ENCODE results near the gene API5.

The API5 gene

GRCh38 chr11:43366677-43367076 is 54.9 kb downstream of the API5 start:
- Histone ChIP-seq H3K9me3 (ENCODE audit: low read length) (no peaks in the 10 kb centered on the region), H2AFZ (ENCODE audit: low read length) (no peak overlapping the region), H3K27ac (ENCODE audit: low read depth, low read length, poor library complexity, severe bottlenecking) (peak overlapping the region; percentile 49), H3K36me3 (ENCODE audit: insufficient read depth, low read length) (peaks cover 42% of the 10 kb centered on the region), H3K4me2 (ENCODE audit: low read length) (peak overlapping the region; percentile 22; the same call in 1 of the 2 replicates), H3K79me2 (ENCODE audit: insufficient read depth, low read length) (peaks cover 96% of the 10 kb centered on the region), H3K9ac (ENCODE audit: low read length) (no peak overlapping the region; the same call in 1 of the 2 replicates), H3K9me2 (ENCODE audit: low read depth, low read length) (no peaks in the 10 kb centered on the region), H3K4me1 (ENCODE audit: insufficient read depth, low read length, severe bottlenecking) (peaks cover 21% of the 10 kb centered on the region), H3F3A (ENCODE audit: insufficient read depth, low read length) (no peaks in the 10 kb centered on the region), H3K4me3 (ENCODE audit: low read depth, low read length, poor library complexity, severe bottlenecking) (no peak overlapping the region), H4K20me1 (ENCODE audit: insufficient read depth, low read length) (no peaks in the 10 kb centered on the region), H3K27me3 (ENCODE audit: insufficient read depth, low read length) (no peaks in the 10 kb centered on the region)
- TF ChIP-seq EZH2 (IDR thresholded peaks at IDR 0.05; ENCODE audit: borderline replicate concordance, low read length) (no peak), CTCF (IDR thresholded peaks at IDR 0.05; ENCODE audit: low read length) (no peak)

GRCh38 chr11:43367382-43368178 is 55.8 kb downstream of the API5 start:
- Histone ChIP-seq H3K27me3 (ENCODE audit: insufficient read depth, low read length) (no peaks in the 10 kb centered on the region), H3K27ac (ENCODE audit: low read depth, low read length, poor library complexity, severe bottlenecking) (peak overlapping the region; percentile 49), H4K20me1 (ENCODE audit: insufficient read depth, low read length) (no peaks in the 10 kb centered on the region), H3F3A (ENCODE audit: insufficient read depth, low read length) (no peaks in the 10 kb centered on the region), H3K36me3 (ENCODE audit: insufficient read depth, low read length) (peaks cover 46% of the 10 kb centered on the region), H3K9me2 (ENCODE audit: low read depth, low read length) (no peaks in the 10 kb centered on the region), H3K9me3 (ENCODE audit: low read length) (no peaks in the 10 kb centered on the region), H3K79me2 (ENCODE audit: insufficient read depth, low read length) (peaks cover 89% of the 10 kb centered on the region), H3K9ac (ENCODE audit: low read length) (no peak overlapping the region; the same call in 1 of the 2 replicates), H3K4me1 (ENCODE audit: insufficient read depth, low read length, severe bottlenecking) (peaks cover 21% of the 10 kb centered on the region), H3K4me2 (ENCODE audit: low read length) (peak overlapping the region; percentile 22; the same call in 1 of the 2 replicates), H2AFZ (ENCODE audit: low read length) (no peak overlapping the region), H3K4me3 (ENCODE audit: low read depth, low read length, poor library complexity, severe bottlenecking) (no peak overlapping the region)
- TF ChIP-seq CTCF (IDR thresholded peaks at IDR 0.05; ENCODE audit: low read length), result no peak
- no peak for TF ChIP-seq EZH2 (IDR thresholded peaks at IDR 0.05; ENCODE audit: borderline replicate concordance, low read length)

GRCh38 chr11:43376065-43376464 is 64.3 kb downstream of the API5 start:
- no peaks in the 10 kb centered on the region for H3K4me1 ChIP-seq (ENCODE audit: insufficient read depth, low read length, severe bottlenecking)
- H3F3A ChIP-seq (ENCODE audit: insufficient read depth, low read length), result no peaks in the 10 kb centered on the region
- H3K27me3 ChIP-seq (ENCODE audit: insufficient read depth, low read length), result no peaks in the 10 kb centered on the region
- H3K4me2 ChIP-seq (ENCODE audit: low read length), result no peak overlapping the region
- peaks cover 29% of the 10 kb centered on the region; the same call in 1 of the 2 replicates for H3K36me3 ChIP-seq (ENCODE audit: insufficient read depth, low read length)
- no peaks in the 10 kb centered on the region for H3K9me2 ChIP-seq (ENCODE audit: low read depth, low read length)
- H2AFZ ChIP-seq (ENCODE audit: low read length), result no peak overlapping the region
- no peaks in the 10 kb centered on the region for H3K9me3 ChIP-seq (ENCODE audit: low read length)
- H3K79me2 ChIP-seq (ENCODE audit: insufficient read depth, low read length), result peaks cover 49% of the 10 kb centered on the region
- no peak overlapping the region for H3K27ac ChIP-seq (ENCODE audit: low read depth, low read length, poor library complexity, severe bottlenecking)
- no peak overlapping the region for H3K9ac ChIP-seq (ENCODE audit: low read length)
- 0 out of 2 replicates have a peak, but pooled peaks cover 2% of the 10 kb centered on the region for H4K20me1 ChIP-seq (ENCODE audit: insufficient read depth, low read length)
- no peak overlapping the region for H3K4me3 ChIP-seq (ENCODE audit: low read depth, low read length, poor library complexity, severe bottlenecking)
- TF ChIP-seq CTCF (IDR thresholded peaks at IDR 0.05; ENCODE audit: low read length) (no peak), EZH2 (IDR thresholded peaks at IDR 0.05; ENCODE audit: borderline replicate concordance, low read length) (no peak)
